Calu3 (cell line): Measurements from ENCODE around the gene TSPAN5. TPM values are rescaled to one million over a fixed set of nuclear protein-coding genes. Genes with fewer than 3 reads are reported as not detected.

Source experiments
- BruUV-seq: library from RNA; stranded (reverse); fragments of 400-500 nt; replicated peaks from 2 replicates; lab custom pipeline; 2021; lab: Mats Ljungman, UMichigan
- CTCF ChIA-PET: fragments of 300-600 bp; sonication (Branson Sonifier 250); formaldehyde crosslinking; loops from one replicate; lab custom pipeline; 2022; ENCODE audit warnings: antibody characterized with exemption; lab: Charles Lee
- DNase-seq: peaks from one replicate; pipeline ENCODE4 v3.0.0; 2022
- H3K27ac Mint-ChIP-seq: one replicate; pipeline ENCODE4 v1.8.0; 2022; ENCODE audit warnings: mixed read lengths; ENCODE audit not compliant: unreplicated experiment
- H3K27me3 Mint-ChIP-seq: one replicate; pipeline ENCODE4 v1.8.0; 2022; ENCODE audit warnings: mixed read lengths; ENCODE audit not compliant: unreplicated experiment
- H3K36me3 Mint-ChIP-seq: one replicate; pipeline ENCODE4 v1.8.0; 2022; ENCODE audit warnings: mild to moderate bottlenecking, moderate library complexity, mixed read lengths; ENCODE audit not compliant: insufficient read depth, unreplicated experiment
- H3K4me1 Mint-ChIP-seq: one replicate; pipeline ENCODE4 v1.8.0; 2022; ENCODE audit warnings: mild to moderate bottlenecking, low read depth, mixed read lengths; ENCODE audit not compliant: unreplicated experiment
- H3K4me3 Mint-ChIP-seq: one replicate; pipeline ENCODE4 v1.8.0; 2022; ENCODE audit warnings: mild to moderate bottlenecking, low read depth, moderate library complexity, mixed read lengths; ENCODE audit not compliant: unreplicated experiment
- H3K9me3 Mint-ChIP-seq: one replicate; pipeline ENCODE4 v1.8.0; 2022; ENCODE audit warnings: low read depth, mixed read lengths; ENCODE audit not compliant: unreplicated experiment
- CTCF ChIP-seq: fragments of 200-600 bp; IDR thresholded peaks from one replicate; pipeline ENCODE4 v1.8.0; 2022; ENCODE audit warnings: antibody characterized with exemption; ENCODE audit not compliant: unreplicated experiment
- intact Hi-C: fragments of 100-400 bp; cut with micrococcal nuclease; formaldehyde crosslinking; loops from one replicate; pipeline ENCODE4 v1.10.0; 2022; ENCODE audit not compliant: unreplicated experiment
- total RNA-seq: library from RNA; stranded (reverse); gene quantifications from 2 replicates; pipeline ENCODE4 v1.2.3, GENCODE V29; 2022

TSPAN5 gene
- total RNA-seq, 1 experiment from 2014 or later: 4.8 TPM

GRCh38 chr4:98634061-98634460 lies 24.4 kb downstream of the TSPAN5 start:
- no TSS peak for BruUV-seq
- H3K4me3 Mint-ChIP-seq: no peak overlapping the region
- no peak for TF ChIP-seq CTCF
- peaks cover 11% of the 10 kb centered on the region for H3K4me1 Mint-ChIP-seq
- DNase-seq: no peak
- H3K36me3 Mint-ChIP-seq: no peaks in the 10 kb centered on the region
- CTCF ChIA-PET: no interaction called here
- H3K27ac Mint-ChIP-seq: no peak overlapping the region
- H3K9me3 Mint-ChIP-seq: no peaks in the 10 kb centered on the region
- intact Hi-C loops: no loop called here
- no peaks in the 10 kb centered on the region for H3K27me3 Mint-ChIP-seq

- BruUV-seq: no TSS peak
- Mint-ChIP-seq H3K4me3 (no peak overlapping the region), H3K27ac (no peak overlapping the region), H3K4me1 (peaks cover 11% of the 10 kb centered on the region), H3K36me3 (no peaks in the 10 kb centered on the region), H3K9me3 (no peaks in the 10 kb centered on the region), H3K27me3 (no peaks in the 10 kb centered on the region)
- no peak for TF ChIP-seq CTCF
- intact Hi-C loops: no loop called here
- no peak for DNase-seq
- CTCF ChIA-PET: no interaction called here
Measured at GRCh38 chr4:98633159-98633558, 25.3 kb downstream of the TSPAN5 start.

GRCh38 chr4:98632258-98632657 lies 26.2 kb downstream of the TSPAN5 start:
- no peak for TF ChIP-seq CTCF
- Mint-ChIP-seq H3K27me3 (no peaks in the 10 kb centered on the region), H3K27ac (no peak overlapping the region), H3K4me3 (no peak overlapping the region), H3K4me1 (peaks cover 18% of the 10 kb centered on the region), H3K9me3 (no peaks in the 10 kb centered on the region), H3K36me3 (no peaks in the 10 kb centered on the region)
- CTCF ChIA-PET: no interaction called here
- BruUV-seq: no TSS peak
- intact Hi-C loops: no loop called here
- DNase-seq: no peak

GRCh38 chr4:98631506-98631905 lies 26.9 kb downstream of the TSPAN5 start:
- peaks cover 26% of the 10 kb centered on the region for H3K4me1 Mint-ChIP-seq
- BruUV-seq: no TSS peak
- no peak for DNase-seq
- H3K27ac Mint-ChIP-seq: no peak overlapping the region
- no peak overlapping the region for H3K4me3 Mint-ChIP-seq
- H3K27me3 Mint-ChIP-seq: no peaks in the 10 kb centered on the region
- TF ChIP-seq CTCF: no peak
- no peaks in the 10 kb centered on the region for H3K9me3 Mint-ChIP-seq
- no peaks in the 10 kb centered on the region for H3K36me3 Mint-ChIP-seq
- intact Hi-C loops: no loop called here
- CTCF ChIA-PET: no interaction called here
